HuH-7.5 (cell line): ENCODE measurements around the gene HAPLN1.
A peak's percentile ranks its signal among the peaks of the same experiment; 100 is the strongest.

Experiments used
- DNase-seq: peaks from one replicate; pipeline ENCODE4 v3.0.0; 2011; ENCODE audit warnings: low spot score

Gene HAPLN1

DNA sequence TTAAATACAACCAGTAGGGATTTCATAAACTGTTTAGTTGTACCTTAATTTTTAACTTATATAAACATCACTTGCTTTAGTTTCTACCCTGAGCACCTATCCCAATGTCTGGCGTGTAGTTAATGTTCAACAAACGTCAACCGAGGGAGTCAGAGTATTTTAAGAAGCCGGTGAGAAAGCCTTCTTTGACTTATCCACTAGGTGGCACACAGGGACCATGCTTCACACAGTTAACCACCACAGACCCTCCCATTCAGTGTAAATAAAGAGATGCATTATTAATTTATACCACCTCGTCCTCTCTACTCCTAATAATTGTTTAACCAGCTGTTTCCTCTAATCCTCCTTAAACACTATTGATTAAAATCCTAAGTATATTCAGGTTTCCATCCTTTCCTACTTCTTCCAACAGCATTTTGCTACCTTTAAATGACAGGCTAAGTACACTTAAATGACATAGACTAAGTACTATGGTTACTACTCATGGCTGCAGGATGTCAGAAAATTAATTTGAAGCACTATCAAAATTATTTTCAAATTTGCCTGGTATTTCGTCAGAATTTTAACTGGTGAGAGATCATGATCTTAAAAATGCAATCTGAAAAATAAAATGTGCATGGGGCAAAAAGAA is 2.3 kb downstream of the HAPLN1 start:
- peak; percentile 66 for DNase-seq

DNA sequence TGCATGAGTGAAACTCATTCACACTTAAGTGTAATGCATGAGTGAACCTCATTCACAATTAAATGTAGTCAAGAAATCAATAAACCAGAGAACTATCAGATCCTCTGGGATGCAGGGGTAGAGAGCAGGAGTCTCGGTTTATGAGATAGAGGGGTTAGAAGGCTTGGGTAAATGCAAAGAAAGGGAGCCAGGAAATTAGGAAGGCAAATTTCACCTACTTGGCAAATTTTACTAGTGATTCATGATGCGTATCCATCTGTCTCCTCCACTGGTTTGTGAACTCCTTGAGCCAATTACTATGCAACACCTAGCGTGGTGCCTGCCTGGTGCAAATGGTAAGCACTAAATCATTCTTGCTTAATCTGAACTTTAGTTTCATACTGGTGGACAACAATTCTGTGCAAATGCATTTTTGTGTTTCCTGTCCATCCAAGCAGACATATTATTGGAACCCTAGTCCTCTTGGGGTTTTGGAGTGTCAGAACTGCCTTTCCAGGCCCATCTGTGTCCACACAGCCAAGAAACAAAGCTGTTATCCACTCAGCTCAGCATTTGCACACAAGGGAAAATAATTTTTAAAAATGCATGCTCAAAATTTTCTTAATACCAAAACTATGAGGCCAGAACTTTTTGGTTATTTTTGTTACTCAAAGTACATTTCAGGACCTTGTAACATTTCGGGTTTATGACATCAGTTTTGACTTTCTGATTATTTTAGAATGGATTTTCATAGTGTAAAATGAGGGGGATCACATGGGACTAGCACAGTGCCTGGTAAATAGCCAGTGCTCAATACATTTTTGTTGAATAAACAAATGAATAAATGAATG is 5.2 kb downstream of the HAPLN1 start:
- no peak for DNase-seq

DNA sequence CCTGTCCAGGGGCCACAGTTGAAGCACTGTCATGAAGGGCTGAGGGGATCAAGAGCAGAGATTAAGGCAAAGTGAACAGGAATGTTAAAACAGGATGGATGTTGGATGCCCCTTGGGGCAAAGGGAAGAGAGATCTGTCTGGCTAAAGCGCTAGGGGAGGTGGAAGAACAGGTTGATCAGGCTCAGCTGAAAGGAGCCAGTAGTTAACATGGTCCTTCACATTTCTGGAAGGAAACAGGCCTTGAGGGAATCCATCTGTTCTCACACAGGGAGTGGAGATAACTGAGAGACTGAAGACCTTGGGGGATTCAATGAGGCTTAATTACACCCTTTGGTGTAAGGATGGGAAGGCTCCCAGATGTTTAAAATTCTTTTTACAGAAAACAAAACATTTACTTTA is 5.8 kb downstream of the HAPLN1 start:
- DNase-seq = no peak

- no peak for DNase-seq
These were observed 8.6 kb downstream of the HAPLN1 start for GRCh38 chr5:83711982-83712601.

- no peak for DNase-seq
These were observed 10.7 kb downstream of the HAPLN1 start for GRCh38 chr5:83709973-83710372.

DNA sequence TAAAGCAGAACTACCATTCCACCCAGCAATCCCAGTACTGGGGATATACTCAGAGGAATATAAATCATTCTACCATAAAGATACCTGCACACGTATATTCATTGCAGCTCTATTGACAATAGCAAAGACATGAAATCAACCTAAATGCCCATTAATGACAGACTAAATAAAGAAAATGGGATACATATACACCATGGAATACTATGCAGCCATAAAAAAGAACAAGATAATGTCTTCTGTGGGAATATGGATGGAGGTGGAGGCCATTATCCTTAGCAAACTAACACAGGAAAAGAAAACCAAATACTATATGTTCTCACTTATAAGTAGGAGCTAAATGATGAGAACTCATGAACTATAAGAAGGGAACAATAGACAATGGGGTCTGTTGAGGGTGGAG is 12.5 kb downstream of the HAPLN1 start:
- no peak for DNase-seq

GRCh38 chr5:83703059-83703458 is 17.6 kb downstream of the HAPLN1 start:
- no peak for DNase-seq

- no peak for DNase-seq
These were observed 18.8 kb downstream of the HAPLN1 start for GRCh38 chr5:83701886-83702285.

DNA sequence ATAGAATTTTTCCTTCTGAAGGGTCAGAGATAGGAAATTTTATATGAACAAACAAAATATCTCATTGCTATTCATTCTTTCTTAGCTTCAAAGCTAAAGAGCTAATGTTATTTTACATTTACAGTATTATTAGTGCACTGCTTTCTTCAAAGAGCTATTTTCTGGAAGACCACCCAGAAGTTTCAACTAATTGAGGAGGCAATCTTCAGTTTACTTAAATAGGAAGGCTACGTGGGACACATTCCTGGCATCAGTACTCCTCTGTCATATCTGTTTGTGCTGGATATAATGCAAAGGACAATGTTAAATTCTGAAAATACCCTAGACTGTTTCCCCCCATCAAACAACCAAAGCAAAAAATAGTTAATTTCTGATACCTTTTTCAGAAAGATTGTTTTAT is 30.8 kb downstream of the HAPLN1 start:
- no peak for DNase-seq

DNA sequence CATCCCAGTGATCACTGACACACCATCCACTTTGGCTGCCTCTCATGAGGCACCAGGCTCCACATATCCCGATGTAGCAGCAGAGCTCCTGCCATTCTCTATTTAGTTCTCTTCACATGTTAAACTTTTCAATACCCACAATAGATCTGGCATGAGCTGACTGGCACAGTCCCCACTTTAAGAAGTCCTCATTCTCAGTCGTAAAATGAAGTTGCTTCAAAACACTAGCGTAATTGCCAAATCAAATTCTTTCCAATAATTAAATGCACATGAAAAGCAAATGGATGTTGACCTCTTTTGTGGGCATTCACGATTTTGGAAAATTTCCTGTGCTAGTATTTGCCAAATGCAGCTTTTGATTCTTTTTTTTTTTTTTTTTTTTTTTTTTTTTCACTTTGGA is 32.4 kb downstream of the HAPLN1 start:
- no peak for DNase-seq

DNA sequence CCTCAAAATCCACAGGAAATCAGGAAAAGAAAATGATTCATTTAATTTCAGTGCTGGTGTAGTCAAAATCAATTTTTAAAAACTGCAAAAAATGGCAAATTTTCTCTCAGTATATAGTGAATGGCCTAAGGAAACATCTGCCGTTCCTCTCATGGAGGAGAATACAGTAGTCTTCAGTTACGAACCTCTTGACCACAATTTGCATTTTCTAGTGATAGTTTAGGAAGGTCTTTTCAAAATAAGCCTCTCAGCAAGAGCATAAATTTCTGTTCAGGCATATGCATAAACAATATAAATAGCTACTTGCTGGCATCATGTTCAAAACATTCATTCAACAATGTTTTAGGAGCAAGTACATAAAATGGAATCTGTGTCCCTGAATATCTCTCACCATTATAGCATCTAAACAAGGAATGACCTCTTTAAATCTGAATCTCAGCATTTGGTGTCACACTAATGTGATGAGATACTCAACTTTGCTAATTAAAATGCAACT is 33.5 kb downstream of the HAPLN1 start:
- DNase-seq = no peak

GRCh38 chr5:83686251-83686650 is 34.4 kb downstream of the HAPLN1 start:
- DNase-seq = no peak

GRCh38 chr5:83683836-83684235 is 36.8 kb downstream of the HAPLN1 start:
- no peak for DNase-seq

DNA sequence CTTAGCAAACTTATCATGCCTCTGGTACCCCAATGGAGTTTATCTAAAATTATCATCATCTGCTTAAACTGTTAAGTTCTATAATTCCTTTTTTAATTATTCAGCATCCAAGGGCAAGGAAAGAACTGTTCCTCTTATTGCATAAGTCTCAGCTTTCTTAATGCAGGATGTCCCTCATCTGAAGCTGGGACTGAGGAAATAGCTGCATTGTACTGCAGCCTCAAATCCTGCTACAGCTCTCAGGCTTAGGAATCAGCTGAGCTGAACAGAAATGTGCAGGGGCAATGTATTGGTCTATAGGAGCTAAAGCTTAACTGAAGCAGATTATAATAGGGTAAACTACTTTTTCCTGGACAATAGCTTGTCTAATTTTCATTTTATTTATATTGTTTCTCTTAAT is 48.0 kb downstream of the HAPLN1 start:
- no peak for DNase-seq

DNA sequence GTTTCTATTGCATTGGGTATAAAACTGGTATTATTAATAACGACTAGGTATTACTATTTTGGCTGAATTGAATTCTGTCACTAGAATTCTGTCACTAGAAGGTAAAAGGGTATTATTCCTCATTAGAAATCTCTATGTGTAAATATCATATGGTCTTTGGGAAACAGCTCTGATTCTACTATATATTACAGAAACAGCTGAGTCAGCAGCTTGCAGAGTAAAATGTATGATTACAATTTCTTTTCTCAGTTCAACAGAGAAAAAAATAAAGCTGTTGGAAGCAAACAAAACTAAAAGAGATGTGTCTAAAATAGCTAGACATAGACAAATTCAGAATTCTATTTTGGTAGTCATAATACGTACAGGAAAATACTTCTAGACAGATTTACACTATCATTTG is 48.5 kb downstream of the HAPLN1 start:
- no peak for DNase-seq

DNA sequence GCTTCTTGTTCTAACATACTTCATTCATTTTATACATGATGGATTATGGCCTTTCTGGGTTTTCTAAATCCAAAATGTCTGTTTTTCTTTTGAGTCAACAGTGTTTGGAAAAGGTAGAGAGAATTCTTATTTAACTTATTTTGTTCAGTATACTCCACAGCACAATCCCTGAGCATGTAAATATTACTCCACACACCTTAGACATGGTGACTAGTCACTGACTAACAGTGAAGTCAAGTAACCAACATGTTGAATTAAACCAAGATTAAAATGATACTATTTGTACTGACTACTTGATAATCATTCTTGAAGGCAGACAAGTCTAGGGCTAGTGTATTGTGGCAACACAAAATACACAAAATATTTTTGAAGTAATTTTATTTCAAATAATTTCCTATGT is 55.0 kb downstream of the HAPLN1 start:
- no peak for DNase-seq

DNA sequence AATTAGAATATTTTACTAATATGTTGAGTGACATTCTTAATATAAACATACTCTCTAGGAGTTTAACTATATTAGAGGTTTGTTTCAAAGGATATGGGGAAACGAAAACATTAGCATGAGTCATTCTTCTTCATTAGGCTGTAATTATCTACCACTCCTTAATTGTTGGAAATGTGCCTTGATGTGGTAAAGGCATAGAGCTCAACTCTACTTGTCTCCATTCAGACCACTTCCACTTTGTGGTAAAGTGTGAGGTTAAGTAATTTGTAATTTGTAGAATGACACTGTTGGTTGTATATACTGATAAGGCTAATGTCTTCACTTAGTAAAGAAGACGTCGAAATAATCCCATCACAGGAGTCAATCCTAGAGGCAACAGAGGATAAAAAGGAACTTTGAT is 58.1 kb downstream of the HAPLN1 start:
- no peak for DNase-seq

DNA sequence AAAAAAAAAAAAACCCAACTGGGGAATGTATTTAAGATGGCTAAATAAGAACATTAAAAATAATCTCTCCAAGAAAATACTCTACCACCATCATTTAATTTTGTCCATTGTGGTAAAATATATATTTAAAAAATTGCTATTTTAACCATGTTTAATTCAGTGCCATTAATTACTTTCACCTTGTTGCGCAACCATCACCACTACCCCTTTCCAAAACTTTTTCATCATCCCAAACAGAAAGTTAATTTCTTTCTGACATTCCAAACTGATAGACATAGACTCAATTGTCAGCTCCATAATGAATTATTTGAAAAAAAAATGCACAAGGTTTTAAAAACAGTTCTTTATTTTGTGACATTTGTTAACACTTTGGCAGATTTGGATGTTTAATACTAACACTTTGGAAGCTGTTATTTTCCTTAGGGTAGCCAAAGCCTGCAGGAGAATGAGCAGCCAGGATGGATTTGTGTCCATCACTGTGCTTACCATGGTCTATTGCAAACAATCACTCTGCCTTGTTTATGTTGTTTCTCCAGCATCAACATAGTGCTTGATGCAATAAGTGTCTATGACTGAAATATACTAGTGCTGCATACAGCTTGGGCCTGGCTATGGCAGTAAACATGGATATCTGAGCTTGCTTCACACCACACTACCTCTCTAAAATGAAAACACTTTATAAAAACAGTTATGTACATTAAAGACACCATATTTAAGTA is 62.7 kb downstream of the HAPLN1 start:
- no peak for DNase-seq

DNA sequence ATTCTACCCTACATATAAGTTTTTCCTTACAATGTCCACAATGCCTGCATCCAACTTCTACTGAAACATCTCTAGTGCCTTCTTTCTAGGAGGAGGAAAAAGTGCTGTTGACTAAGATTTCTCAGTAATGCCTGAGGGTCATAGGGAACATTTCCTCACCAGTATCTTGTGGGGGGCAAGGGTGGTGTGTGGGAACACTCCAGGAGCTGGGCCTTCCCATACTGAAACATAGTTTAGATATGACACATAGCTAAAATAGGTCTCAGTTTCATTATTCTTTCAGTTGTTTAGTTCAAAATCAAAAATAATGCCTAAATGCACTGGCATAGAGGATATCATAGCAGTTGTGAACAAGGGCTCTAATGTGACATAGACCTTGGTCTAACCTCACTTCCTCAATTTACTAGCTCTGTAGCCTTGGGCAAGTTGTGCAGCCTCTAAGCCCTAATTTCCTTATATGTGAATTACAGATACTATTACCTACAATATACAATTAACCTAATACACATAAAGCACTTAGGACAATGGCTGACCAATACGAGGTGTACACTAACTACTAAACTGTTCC is 66.1 kb downstream of the HAPLN1 start:
- DNase-seq = no peak

DNA sequence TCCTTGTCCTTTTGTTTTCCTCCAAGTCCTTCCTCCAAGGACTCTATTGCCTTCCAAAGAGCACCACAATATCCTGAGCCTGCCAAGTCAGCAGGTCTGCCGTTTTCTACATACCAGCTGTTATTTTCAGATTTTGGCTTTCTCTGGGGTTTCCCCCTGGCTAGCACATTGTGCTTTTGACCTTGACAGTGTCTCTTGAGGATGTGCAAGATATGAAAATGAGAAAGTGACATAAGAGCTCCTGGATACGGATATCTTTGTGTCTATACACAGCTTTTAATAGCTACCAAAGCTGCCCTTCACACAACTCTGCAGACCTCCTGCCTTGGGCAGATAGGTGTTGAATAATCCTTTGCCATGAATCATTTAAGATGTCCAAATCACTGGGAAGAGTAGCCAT is 67.0 kb downstream of the HAPLN1 start:
- DNase-seq = no peak

DNA sequence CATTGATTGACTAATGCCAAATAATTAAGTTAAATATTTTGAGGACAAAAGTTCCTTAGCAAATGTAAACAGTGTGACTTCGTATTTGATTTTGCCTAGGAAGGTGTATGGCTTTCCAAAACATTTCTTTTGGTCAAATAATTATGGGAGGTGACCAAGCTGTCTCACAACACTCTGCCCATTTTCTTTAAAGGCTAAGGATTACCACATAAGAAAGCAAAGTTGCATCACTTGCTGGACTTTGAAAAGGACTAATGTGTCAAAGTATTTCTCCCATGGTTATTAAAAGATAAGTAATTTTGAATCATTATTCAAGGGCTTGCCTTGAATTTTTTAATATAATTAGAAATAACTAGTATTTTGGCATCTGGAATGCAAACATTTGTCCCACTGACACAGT is 74.7 kb downstream of the HAPLN1 start:
- DNase-seq = no peak

GRCh38 chr5:83644301-83644700 is 76.4 kb downstream of the HAPLN1 start:
- no peak for DNase-seq
